ENCODE results near the gene FNDC3B. TPM values are rescaled to one million over a fixed set of nuclear protein-coding genes. Genes with fewer than 3 reads are reported as not detected.
"Not testable (repeated sequence)": the region's sequence is repeated elsewhere in the genome, so short reads cannot be mapped to it uniquely, and the experiment has no call there.

Gene FNDC3B
- total RNA-seq, 1 donor from 2014 or later, result 263 TPM

DNA sequence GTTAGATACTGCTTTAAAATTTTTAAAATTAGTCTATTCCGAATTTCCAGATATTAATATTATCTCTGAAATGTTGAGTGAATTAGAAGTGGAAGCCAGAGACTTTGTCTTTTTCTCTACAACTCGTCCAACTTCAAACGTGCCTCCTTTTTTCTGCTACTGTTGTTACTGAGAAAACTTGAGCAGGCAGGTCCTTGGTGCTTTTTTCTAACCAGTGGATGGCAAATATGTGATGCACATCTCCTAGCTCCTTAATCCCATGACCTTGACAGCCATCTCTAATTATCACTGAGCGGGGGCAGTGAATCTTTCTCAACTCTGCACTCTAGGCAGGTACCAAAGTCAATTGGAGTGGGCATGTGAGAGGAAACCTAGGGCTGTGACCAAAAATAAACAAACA lies 50.7 kb downstream of the FNDC3B start:
- DNase-seq (ENCODE audit: extremely low read depth, low read depth, low spot score), result no peak

DNA sequence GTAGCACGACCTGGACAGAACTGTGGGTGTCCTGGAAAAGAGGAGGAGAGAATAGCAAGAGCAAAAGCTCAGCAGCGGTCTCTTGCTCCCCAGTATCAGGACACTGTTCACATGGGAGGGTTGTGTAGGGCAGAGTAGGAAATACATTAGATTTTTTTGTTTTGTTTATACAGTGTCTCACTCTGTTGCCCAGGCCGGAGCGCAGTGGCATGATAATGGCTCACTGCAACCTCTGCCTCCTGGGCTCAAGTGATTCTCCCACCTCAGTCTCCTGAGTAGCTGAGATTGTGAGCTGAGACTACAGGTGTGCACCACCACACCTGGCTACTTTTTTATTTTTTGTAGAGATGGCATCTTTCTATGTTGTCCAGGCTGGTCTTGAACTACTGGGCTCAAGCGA lies 53.3 kb downstream of the FNDC3B start:
- DNase-seq (ENCODE audit: extremely low read depth, low read depth, low spot score), result no peak

DNA sequence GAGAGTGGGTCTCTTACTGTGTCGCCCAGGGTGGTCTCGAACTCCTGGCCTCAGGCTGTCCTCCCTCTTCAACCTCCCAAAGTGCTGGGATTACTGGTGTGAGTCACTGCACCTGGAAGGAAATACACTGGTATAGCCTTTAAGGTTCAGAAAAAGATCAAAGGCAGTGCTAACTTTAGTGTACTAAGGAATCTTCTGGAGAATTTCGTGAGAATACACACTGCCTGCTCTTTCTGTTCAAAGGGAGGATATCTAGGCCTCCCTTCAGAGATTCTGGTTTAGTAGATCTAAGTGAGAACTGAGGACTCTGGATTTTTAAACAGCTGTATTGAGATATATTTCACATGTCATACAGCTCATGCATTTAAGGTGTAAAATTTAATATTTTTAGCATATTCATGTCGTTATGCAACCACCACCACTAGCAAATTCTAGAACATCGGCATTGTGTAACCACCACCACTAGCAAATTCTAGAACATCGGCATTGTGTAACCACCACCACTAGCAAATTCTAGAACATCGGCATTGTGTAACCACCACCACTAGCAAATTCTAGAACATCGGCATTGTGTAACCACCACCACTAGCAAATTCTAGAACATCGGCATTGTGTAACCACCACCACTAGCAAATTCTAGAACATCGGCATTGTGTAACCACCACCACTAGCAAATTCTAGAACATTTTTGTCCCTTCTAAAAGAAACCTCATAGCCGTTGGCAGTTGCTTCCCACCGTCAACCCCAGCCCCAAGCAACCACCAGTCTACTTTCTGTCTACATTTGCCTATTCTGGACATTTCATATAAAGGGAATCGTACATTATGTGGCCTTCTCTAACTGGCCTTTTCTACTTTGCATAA lies 54.4 kb downstream of the FNDC3B start:
- not testable (repeated sequence) for DNase-seq (ENCODE audit: extremely low read depth, low read depth, low spot score)

DNA sequence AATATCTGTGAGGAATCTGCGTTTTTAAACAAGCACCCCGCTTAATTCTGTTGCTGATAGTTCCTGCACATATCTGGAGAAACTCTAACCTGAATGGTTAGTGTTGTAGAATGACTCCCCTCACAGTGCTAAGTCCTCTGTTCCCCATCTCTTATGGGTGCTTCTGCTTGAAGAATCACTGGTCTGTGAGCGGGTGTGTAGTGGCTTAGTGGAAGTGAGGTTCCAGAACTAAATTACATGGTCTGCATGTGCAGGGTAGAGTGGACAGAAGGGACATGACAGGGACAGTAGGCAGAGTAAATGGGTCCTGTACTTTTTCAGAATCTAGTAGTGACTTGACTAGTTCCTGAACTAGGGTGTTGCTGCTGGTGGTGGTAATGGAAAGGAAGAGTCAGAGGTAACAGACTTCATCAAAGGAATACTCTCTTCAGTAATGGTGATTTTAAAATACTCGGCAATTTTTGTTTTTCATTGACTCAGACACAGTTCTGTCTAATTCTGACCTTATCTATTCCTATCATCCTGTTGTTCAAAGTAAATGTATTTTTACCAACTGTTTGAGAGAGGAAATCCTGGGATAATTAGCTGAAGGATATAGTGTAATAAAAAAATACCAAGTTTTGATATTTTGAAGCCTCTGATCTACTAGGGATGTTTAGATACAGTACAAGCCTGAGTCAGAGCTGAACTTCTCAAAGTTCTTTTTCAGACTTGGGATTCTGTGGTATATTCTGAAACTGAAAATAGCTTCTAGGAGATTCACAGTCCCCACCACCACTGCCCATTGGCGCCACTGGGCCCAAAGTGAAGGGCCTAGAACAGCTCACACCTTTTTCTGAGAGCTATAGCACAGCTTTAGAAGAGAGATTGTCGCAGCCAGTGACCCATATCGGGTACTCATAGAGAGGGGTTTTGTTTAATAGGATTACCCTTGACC lies 55.5 kb downstream of the FNDC3B start:
- DNase-seq (ENCODE audit: extremely low read depth, low read depth, low spot score), result no peak

DNA sequence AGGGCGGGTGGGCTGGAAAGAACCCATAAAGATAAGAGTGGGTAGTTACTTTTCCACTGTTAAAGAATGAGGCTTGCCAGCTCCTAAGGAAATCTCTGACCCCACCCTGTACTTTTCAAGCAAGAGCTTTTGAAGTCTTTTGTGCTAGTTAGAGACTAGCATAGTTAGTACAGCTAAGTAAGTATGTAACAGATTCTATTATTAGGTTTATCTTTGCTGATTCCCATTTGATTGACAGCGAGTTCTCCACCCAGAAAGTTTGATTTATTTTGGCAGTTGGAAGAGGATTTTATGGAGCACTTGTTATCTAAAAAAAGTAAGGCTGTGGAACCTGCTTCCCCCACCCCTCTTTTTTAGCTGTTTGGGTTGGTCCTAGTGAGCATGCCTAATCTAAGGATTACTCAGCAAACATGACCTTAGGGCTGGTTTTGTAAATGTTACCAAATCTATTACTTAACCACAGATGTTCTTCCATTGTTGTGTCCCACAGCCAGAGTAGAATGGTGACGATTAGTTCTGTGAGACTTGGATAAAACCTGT lies 57.6 kb downstream of the FNDC3B start:
- DNase-seq (ENCODE audit: extremely low read depth, low read depth, low spot score), result no peak

DNA sequence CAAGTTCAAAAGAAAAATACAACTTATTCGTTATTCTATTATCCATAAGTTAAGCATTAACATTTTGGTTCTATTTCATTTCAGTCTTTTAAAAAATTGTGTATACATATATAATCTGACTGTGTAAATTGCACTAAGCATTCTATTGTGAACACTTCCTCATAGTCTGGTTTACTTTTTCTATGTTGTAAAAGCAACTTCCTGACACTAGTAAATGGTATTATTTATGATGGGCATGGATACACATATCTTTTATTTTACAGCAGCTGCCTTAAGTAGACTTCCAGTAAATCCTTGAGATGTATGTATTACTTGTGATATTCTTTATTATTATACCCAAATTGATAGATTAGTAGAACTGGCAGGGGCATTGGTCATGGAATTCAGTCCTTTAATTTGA lies 58.2 kb downstream of the FNDC3B start:
- no peak for DNase-seq (ENCODE audit: extremely low read depth, low read depth, low spot score)

DNA sequence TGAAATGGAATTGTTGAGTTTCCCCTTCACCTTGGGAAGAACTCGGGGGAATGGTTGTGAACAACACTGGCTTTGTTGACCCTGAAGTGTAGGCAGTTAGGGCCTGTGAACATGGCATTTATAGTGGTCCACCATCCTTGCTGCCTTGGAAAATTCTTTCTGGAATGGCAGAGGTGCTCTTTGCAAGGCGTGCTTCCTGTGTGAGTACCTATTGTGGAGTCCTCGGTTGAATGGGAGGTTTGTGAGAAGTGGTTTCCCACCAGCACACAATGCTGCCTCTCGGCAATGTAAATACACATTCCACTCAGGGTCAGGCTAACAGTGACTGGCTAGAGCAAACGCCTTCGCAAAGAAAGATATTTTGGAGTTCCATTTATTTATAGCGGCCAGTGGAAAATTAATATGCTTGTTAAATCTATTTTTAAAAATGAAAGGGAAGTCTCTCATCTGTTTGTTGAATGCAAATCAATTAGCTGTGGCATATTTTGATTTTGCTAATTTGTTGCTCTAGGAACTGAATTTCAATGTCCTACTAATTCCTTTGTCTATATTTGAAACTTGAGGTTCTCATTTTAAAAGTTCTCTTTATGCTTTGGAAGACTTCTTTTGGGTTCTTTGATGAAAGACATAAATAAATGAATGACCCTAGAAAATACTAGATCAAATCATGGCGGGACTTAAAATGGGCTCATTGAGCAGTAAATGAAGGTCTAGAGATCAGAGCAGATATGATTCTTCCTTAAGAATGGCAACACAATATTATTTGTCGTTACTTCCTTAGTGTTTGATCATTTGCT lies 59.5 kb downstream of the FNDC3B start:
- no peak for DNase-seq (ENCODE audit: extremely low read depth, low read depth, low spot score)

DNA sequence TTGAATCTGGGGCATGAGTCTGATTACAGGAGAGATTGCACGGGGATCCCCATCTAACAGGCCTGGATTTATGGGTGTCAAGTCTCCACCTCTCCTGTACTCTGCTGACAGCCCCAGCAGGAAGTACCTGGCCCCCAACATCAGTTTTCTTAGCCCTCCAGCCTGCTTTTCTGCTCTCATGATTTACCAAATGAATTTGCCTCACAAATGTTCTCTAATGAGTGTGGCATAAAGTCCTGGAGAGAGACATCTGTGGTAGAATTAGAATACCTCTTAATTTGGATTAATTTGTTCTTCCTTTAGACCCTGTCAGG lies 60.1 kb downstream of the FNDC3B start:
- no peak for DNase-seq (ENCODE audit: extremely low read depth, low read depth, low spot score)

DNA sequence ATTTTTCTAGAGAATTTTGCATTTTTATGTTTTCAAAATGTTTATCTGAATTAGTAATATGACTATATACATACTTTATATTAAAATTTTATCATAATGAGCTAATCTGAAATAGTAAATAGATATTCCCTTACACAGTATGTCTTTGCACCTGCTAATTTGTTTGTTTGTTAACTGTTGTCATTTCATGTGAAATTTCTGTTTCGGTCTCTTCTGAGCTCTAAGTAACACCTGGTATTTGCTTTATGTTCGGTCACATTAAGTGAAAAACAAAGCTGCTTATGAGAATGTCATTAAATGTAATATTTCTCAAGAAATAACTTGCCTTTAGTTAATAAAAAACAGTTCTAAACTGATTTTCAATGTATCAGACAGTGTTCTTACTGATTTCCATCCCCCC lies 61.1 kb downstream of the FNDC3B start:
- DNase-seq (ENCODE audit: extremely low read depth, low read depth, low spot score), result no peak

DNA sequence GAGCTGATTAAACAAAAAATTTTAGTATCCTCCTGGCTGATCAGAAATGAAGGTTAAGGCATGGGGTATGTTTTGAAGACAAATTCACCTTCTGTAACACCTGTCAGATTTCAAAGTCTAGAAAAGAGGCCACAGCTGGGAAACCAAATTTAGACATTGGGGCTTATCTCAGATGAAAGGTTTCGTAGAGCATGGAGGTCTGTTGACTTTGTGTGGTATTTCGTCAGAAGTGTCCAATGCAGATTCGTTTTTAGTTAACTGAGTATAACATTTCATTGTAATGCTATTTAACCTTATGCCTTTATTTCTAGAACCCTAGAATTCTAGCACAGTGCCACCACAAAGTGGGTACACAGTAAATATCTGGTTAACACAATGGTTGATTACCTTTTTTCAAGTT lies 61.7 kb downstream of the FNDC3B start:
- DNase-seq (ENCODE audit: extremely low read depth, low read depth, low spot score), result no peak

DNA sequence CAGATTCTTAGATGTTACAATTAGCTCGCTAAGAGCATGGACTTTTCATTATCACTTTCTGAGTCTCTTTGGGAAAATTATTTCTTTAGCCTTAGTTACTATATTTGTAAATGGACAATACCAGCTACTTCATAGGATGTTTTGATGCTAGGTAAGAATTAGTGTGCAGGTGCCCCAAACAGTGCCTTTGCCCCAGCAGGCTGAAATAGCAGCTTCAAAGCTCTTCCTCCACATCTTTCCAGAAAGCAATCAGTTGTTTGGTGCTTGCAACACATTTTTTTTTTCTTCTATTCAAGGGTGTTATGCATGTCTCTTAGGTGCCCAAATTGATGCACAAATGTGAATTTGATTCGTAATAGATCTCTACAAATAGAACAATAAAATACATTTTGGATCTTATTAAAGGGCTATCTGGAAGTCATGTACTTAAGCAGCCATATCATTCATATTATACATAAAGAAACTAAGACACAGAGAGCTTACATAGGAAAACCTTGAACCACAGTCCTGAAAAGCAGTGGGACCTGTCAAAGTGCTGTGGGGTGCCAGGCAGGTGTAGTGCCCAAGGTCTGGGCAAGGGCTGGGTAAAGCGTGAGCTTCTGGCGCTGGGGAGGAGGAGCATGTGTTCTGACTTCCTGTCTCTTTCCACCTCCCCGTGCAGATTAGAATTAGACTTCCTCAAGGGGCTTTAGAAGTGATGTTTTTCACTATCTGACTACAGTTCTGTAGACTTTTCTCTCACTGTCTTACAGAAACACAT lies 62.9 kb downstream of the FNDC3B start:
- DNase-seq (ENCODE audit: extremely low read depth, low read depth, low spot score), result no peak

DNA sequence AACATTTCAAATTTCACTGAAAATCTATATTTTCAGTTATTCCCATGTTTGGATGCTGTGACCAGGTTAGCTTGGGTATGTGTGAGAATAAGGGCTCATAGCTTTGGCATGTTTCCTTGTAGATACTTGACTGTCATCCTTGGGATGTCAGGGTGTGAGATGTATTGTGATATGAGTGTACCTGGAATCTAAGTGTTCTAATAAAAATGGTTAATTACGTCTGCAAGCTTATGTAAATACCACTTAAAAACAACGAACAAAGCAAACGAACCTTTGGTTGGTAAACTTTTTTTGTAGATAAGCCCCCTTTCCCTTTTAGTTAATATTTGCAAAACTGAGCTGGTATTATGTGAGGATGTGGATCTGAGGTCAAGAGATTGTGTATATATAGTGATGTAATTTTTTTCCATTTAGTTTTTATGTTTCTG lies 63.5 kb downstream of the FNDC3B start:
- DNase-seq (ENCODE audit: extremely low read depth, low read depth, low spot score), result no peak

DNA sequence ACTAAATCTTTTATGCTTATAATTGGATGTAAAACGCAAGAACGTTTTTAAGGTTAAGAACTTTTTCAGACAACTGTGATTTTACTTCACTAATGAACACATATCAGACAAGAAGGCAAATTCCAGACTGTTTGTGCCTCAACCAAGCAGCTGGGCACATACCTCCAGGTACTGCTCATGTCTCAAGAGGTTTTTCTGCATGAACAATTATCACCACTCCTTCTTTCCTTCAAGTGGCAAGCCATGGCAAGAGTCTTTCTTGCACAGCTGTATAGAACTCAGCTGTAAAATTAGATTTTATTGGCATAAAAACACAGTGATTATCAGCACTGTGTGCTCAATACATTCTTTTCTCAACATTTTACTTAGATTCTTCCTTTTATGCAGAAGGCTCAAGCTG lies 64.3 kb downstream of the FNDC3B start:
- DNase-seq (ENCODE audit: extremely low read depth, low read depth, low spot score), result no peak

DNA sequence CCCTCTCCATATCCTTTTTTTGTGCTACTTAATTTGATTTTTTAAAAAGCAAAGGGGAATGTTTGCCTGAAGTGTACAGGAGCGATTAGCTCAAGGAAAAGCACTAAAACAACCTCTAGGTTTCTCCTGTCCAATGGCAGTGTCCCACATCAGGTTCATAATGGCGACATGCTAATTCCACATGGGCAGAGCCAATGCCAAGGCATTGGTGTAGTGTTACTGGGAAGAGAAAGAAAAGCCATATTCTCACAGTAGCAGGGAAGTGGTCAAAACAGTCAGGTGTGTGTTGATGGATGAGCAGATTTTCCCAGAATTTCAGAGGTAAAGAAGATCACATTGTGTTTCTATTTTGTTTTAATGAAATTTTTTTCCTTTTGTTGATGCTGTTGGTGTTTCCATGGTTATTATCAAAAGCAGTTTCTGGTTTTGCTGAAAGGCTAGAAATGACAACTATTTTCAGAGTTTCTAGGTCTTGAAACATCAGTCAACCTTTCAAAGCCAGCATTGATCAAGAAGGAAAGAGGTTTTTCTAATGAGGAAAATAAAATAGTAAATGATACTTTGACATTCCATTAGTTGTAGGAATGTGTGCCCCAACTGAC lies 65.2 kb downstream of the FNDC3B start:
- no peak for DNase-seq (ENCODE audit: extremely low read depth, low read depth, low spot score)

DNA sequence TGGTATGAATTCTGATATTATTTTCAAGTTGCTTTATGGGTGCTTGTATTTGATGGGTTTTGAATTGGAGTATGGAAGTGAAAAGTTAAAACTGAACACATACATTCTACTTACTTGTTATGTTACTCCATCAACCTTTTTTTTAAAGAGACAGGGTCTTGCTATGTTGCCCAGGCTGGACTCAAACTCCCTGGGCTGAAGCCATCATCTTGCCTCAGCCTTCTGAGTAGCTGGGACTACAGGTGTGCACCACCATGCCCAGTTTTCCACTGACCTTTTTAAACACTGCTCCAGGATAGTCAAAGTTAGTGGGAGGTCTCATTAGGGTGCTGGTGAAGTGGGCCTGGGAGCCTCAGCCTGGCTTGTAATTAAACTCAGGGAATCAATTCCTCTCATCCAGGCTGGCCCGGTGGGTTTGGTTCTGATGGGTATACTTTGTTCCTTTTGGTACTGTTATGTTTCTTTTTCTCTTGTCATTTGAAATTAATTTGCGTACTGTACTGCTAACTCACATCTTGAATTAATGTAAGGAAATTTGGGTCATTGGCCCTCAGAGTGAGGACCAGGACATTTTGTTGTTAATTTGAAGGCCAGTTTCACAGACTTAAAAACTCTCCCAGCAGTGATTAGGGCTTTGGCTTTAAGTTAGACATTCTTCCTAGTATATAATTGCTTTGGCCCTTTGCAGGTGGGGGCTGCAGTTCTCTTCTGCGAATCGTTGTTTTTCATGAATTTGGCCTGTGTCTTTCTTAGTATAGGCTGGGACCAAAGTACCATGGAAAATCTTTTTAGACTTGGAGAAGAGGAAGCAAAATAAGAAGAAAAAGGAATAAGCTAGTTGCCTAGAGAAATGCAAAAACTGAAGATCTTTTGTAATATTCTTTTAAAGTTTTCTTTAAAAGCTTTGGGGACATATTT lies 66.9 kb downstream of the FNDC3B start:
- no peak for DNase-seq (ENCODE audit: extremely low read depth, low read depth, low spot score)

DNA sequence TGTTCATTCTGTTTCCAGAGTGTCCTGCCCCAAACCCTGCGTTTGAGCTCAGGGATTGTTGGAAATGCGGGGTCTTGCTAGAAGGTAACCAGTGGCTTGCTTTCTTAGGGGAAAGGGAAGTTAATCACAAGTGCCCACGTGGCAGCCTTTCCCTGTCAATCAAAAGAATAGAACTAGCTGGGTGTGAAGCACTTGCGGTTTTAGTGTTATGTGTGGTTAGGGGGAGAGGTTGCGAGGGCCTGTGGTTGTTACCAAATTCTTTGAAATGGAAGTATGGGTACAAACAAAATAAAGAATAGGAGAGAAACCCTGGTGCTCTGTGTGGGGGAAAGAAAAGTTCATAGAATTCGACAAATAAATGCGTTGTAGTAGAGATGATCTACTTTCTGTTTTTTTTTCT lies 67.6 kb downstream of the FNDC3B start:
- DNase-seq (ENCODE audit: extremely low read depth, low read depth, low spot score), result no peak

DNA sequence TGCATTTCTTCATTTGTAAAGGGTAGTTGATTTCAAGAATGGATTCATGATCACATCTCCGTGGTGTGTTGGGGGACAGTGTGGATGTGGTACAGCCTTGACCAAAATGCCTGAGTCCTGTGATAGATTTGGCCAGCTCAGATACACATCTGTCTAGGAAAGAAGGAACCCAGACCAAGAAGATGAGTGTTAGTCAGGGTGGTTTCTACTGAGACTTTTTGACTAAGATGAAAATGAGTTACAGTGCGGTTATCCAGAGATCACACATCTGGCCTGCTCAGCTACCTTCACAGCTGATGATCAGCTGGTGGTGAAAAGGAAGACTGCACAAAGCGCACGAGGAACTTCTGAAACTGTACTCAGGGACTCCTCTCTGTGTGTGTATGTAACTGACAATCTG lies 68.0 kb downstream of the FNDC3B start:
- no peak for DNase-seq (ENCODE audit: extremely low read depth, low read depth, low spot score)

DNA sequence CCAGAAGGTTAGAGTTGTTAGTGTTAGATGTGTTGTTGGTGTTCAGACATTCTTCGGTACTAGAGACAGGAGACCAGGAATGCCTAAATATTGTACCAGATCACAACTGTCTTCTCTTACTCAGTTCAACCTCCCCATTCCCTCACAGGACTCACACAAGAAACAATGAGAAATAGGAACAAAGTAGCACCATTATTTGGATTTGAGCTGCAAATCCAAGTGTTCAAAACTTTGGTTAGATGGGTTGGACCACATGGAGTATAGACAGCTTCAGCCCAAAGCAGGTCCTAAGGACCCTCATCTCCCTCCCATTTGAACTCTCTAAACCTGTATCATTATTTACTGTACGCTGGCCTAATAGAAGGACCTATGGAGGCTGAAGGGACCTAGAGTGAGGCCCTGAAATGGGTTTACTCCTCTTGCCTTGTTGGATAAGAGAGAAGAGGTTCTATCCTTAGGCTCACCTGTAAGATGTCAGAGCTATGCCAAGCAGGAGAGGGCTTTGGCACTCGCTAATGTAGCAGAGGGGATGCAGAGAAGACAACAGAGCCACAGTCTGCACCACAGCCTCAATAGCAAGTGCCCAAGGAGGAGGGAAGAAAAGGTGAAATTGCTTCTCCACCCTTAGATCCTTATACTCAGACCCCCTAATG lies 70.9 kb downstream of the FNDC3B start:
- DNase-seq (ENCODE audit: extremely low read depth, low read depth, low spot score), result no peak
